Regular cardiac myocyte (primary cell): ENCODE results near the gene RFC1. TPM values are rescaled to one million over a fixed set of nuclear protein-coding genes. Genes with fewer than 3 reads are reported as not detected.

Source experiments
- total RNA-seq: library from RNA; depleted of rRNA; stranded (reverse); fragments of >200 nt; gene quantifications from 2 replicates; pipeline ENCODE4 v1.2.3, GENCODE V29; 2014

Gene RFC1
- 46.2 and 55.0 TPM in 2 replicates for total RNA-seq

GRCh38 chr4:39365830-39366771 is at the start of gene RFC1:
Gene RFC1, minus strand, starts transcription at chr4:39366362. Its CDS starts 121 bp downstream, at chr4:39366241.

GRCh38 chr4:39406763-39407583 is 40.8 kb upstream of the RFC1 start, which contains the start of gene KLB:
Gene KLB, plus strand, starts transcription at chr4:39406930. Its CDS starts 20 bp downstream, at chr4:39406950.

Other genes starting within 250 kb of the RFC1 start
- 15.9 and 44.0 TPM in 2 replicates for gene WDR19, start 183.8 kb downstream of the RFC1 start, total RNA-seq
- gene KLB, start 40.6 kb upstream of the RFC1 start, total RNA-seq: under 0.01 TPM in 1 of 2 replicates, not detected in the other
- 2,402 and 2,886 TPM in 2 replicates for gene RPL9, start 92.6 kb upstream of the RFC1 start, total RNA-seq
- gene LIAS, start 92.7 kb upstream of the RFC1 start, total RNA-seq: 5.6 and 6.9 TPM in 2 replicates
- gene UGDH, start 161.1 kb upstream of the RFC1 start, total RNA-seq: 171 and 723 TPM in 2 replicates